Right kidney (tissue), 9 donors: ENCODE data around the gene MLST8.

Experiments used
- DNase-seq: peaks from one replicate; pipeline ENCODE4 v3.0.0-alpha.2; 2016
- long read RNA-seq, 8 donors: transcript quantifications; one replicate each; lab custom pipeline, GENCODE V29; 2026

The MLST8 gene
- long read RNA-seq, donor 1, transcript MLST8-203 (9 exons, 1,691 nt), result major isoform, 11 of 36 reads
- long read RNA-seq, donor 1, transcript MLST8-232 (9 exons, 1,870 nt), result major isoform, 11 of 36 reads
- long read RNA-seq, donor 1, partial matches to known transcripts, result 0 of 36 reads
- long read RNA-seq, donor 1, other reads (novel, unspliced or antisense), result 0 of 36 reads
- long read RNA-seq, donor 2, transcript MLST8-232 (9 exons, 1,870 nt), result major isoform, 8 of 22 reads
- long read RNA-seq, donor 2, partial matches to known transcripts, result 0 of 22 reads
- long read RNA-seq, donor 2, other reads (novel, unspliced or antisense), result 0 of 22 reads
- long read RNA-seq, donor 3, partial matches to known transcripts, result 0 of 8 reads
- long read RNA-seq, donor 3, other reads (novel, unspliced or antisense), result 0 of 8 reads
- long read RNA-seq, donor 4, transcript MLST8-208 (2 exons, 1,662 nt), result major isoform, 5 of 25 reads
- long read RNA-seq, donor 4, partial matches to known transcripts, result 0 of 25 reads
- long read RNA-seq, donor 4, other reads (novel, unspliced or antisense), result 0 of 25 reads
- long read RNA-seq, donor 5, transcript MLST8-203 (9 exons, 1,691 nt), result minor isoform, 5 of 17 reads
- long read RNA-seq, donor 5, transcript MLST8-232 (9 exons, 1,870 nt), result major isoform, 7 of 17 reads
- long read RNA-seq, donor 5, partial matches to known transcripts, result 0 of 17 reads
- long read RNA-seq, donor 5, other reads (novel, unspliced or antisense), result 0 of 17 reads
- long read RNA-seq, donor 6, transcript MLST8-232 (9 exons, 1,870 nt), result major isoform, 10 of 39 reads
- long read RNA-seq, donor 6, transcript MLST8-215 (9 exons, 1,861 nt), result minor isoform, 5 of 39 reads
- long read RNA-seq, donor 6, transcript MLST8-208 (2 exons, 1,662 nt), result minor isoform, 6 of 39 reads
- long read RNA-seq, donor 6, partial matches to known transcripts, result 10 of 39 reads
- long read RNA-seq, donor 6, other reads (novel, unspliced or antisense), result 0 of 39 reads
- long read RNA-seq, donor 7, result 0 reads
- long read RNA-seq, donor 8, transcript MLST8-232 (9 exons, 1,870 nt), result major isoform, 5 of 16 reads
- long read RNA-seq, donor 8, partial matches to known transcripts, result 0 of 16 reads
- long read RNA-seq, donor 8, other reads (novel, unspliced or antisense), result 0 of 16 reads

DNA sequence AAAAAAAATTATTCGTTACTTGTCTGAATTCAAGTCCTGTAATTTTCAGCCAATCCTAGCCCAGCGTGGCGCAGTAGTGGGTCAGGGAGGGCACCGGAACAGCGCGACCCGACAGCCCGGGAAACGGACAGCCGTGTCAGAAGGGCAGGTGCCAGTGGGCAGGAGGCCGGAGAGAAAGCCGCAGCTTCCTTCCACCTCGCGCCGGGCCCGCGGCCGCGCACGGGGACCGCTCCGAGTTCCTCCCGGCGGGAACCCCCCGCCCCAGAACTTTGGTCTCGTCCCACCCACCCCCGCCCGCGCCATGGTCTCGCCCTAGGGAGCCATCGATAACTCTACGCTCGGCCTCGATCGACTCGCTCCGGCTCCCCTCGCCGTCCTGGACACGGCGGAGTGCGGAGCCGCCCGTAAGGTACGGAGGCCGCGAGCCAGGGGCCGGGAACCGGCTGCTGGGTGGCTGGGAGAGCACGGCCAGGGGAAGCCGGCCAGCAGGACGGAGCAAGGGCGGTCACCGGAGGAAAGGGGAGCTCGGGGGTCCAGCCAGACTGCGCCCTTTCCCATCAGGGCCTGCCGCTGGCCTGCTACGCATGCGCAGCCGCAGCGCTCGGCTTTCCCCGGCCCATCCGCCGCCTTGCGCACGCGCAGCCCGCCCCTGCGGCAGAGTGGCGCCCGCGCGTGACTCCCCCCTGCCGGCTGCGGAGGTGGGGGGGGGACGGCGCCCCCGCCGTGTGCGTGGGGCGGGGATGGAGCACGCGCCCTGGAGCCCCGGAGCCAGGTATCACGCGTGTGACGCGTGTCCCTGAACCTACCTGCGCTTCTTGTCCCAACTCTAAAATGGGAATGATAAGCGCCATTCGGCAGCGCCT, at the start of gene MLST8:
MLST8 (plus strand) TSS at position 351 of the 863 bp plus-strand sequence. CDS start 632 bp downstream, outside the sequence.
- peak; percentile 99 for DNase-seq

DNA sequence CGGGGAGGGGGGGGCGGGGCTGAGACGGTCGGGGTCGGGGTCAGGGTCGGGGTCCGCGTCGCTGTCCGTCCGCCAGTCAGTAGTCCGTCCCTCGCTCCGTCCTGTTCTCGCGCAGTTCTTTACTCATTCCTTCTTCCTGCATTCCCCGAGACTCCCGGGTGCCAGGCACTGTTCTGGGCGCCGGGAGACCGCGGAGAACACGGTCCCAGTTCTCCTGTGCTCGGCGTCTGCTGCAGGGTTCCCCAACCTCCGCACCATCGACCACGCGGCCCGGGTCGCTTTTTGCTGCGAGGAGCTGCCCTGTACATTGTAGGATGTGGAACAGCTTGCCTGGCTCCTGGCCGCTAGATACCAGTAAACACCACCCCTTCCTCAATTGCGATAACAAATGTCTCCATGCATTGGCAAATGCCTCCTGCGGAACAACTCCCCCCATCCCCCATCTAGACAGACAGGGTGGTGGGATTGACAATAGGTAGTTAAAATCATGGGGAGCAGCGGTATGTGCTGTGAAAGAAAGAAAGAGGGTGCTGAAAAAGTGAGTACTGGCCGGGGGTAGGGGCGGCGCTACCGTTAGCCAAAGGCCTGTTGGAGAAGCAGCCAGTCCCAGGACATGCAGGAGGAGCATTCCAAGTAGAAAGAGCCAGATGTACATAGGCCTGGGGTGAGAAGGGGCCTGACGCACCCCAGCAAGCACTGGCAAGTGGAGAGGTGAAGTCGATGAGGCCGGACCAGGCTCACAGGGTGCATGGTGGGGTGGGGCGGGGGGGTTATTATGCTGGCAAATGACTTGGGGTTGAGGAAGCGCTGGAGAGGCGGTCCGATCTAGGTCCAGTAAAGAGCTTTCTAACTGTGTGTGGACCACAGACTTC, 49.0 kb upstream of the MLST8 start:
- peak; percentile 54 for DNase-seq

DNA sequence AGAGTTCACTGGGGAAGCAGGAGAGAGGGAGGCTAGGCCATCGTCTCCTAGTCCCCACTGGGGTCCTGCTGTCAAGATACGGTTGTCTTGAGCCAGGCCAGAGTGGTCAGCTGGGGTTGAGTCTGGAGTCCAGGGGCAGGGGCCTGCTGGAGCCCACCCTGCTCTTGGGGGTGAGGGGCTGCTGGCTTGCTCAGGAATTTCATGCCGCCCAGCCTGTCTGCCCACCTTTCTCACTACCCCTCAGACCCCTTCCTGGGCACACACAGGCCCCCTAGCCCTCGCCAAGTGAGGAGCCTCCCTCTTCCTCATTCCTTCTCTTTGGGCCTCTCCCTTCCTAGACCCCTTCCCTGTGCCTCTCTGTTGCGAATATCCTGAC, 48.4 kb upstream of the MLST8 start:
- DNase-seq, result no peak

DNA sequence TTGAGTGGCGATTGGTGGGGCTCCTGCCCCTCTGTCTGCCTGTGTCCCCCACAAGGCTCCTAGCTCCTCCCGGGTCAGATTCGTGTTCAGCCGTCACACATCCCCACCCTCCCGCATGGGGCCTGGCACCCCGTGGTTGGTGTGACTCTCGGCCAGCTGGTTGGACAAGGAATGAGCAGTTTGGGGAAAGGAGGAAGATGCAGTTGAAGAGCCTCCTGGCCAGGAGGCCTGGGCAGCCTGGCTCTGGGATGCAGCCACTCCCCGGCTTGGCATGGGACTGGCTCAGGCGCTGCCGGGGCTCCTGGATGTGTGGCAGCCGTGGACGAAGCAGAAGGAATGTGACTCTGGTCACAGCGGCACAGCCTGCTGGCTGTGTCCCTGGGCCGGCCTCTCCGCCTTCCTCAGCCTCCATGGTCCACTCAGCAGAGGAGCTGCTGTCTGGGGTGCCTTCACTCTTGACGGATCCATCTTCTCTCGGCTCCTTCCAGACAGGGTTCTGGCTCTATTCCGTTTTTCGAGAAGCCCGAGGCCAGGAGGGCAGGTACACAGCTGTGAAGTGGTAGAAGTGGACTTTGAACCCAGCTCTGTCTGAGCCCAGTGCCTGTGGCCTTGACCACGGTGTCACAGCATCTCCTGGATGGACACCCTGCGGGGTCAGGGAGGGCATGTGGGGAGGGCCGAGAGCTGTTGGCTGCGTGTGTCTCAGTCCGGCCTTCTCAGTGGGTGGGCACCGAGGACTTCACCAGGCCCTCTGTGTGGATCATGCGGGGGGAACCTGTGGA, 47.6 kb upstream of the MLST8 start:
- no peak for DNase-seq

DNA sequence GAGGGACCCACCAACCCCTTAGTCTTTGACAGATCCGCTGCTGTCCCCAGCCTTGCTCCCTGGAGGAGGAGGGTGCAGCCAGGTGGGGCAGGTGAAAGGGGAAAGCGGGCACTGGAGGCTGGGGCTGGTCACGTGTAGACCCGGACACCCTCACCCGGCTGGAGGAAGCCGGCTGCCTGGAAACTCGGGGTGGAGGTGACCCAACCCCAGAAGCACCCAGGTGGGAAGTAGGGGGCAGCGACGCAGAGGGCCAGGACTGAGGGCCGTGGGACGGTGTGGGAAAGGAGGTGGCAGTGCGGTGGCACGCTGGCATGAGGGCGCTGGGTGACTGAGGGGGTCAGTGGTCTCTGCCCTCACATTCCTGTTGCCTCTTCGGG, 47.0 kb upstream of the MLST8 start:
- DNase-seq, result no peak

GRCh38 chr16:2159175-2159838, 45.9 kb upstream of the MLST8 start:
- no peak for DNase-seq

DNA sequence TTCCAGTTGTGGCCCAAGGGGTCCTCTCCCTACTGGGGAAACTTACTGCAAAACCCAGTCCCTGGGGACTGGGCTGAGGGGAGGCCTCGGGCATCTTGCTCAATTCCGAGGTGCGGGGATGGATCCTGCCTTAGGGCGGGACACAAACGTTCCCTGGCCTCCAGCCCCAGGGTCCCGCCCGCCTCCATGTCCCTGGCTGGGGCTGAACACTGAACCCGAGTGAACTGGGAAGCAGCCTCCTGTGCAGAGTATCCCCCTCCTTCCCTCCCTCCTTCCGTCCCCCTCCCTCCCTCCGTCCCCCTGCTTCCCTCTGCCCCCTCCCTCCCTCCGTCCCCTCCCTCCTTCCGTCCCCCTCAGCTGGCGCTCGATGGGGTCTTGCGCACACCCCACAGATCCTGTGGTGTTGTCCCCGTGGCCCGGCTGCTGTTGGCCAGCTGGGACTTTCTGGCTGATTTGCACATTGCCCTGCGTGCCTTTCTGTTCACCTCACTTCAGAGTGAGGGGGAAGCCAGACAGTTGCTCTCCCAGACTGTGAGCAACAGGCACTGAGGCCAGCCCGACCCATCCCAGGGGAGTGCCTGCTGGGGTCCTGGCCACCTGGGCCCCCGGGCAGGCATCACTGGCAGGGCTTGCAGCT, 44.2 kb upstream of the MLST8 start:
- DNase-seq, result no peak

DNA sequence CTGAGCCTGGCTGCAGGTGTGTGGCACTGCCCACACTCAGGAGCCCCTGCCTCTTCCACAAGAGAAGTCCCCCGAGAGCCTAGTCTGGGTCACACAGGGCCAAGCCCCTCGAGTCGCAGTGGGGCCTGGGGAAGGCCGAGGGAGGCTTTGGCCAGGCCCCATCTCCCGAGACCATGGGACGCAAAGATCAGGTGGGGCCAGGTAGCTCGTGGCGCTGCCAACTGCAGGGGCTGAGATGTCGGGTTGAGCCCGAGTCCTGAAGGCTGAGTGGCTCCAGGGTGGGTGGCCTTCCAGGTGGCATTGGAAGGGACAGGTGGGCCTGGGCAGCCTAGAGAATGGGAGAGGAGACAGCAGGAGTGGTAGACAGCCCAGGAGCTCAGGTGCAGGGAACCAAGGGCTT, 43.3 kb upstream of the MLST8 start:
- DNase-seq, result no peak

- DNase-seq, result no peak
Observed at GRCh38 chr16:2162676-2163118, 42.6 kb upstream of the MLST8 start.

GRCh38 chr16:2163211-2163881, 41.9 kb upstream of the MLST8 start:
- no peak for DNase-seq

- DNase-seq, result no peak
Observed at GRCh38 chr16:2165861-2166260, 39.4 kb upstream of the MLST8 start.

GRCh38 chr16:2166263-2167067, 38.8 kb upstream of the MLST8 start:
- DNase-seq, result no peak

- no peak for DNase-seq
Observed at GRCh38 chr16:2167068-2167638, 38.1 kb upstream of the MLST8 start.

GRCh38 chr16:2170080-2170479, 35.2 kb upstream of the MLST8 start:
- no peak for DNase-seq

- DNase-seq, result no peak
Observed at GRCh38 chr16:2170587-2171435, 34.4 kb upstream of the MLST8 start.

GRCh38 chr16:2171601-2172178, 33.6 kb upstream of the MLST8 start:
- DNase-seq, result no peak
